BE2C (cell line): ENCODE data around the gene SLMAP.

Experiments
- DNase-seq: peaks from one replicate; pipeline ENCODE4 v3.0.0-alpha.2; 2020
- H3K27me3 ChIP-seq: fragments of 250-450 bp; sonication (Bioruptor Pico); 2 replicates; pipeline ENCODE4 v1.5.1; 2020; ENCODE audit warnings: mild to moderate bottlenecking
- H3K36me3 ChIP-seq: fragments of 250-450 bp; sonication (Bioruptor Pico); 2 replicates; pipeline ENCODE4 v1.5.1; 2020; ENCODE audit warnings: mild to moderate bottlenecking
- H3K4me1 ChIP-seq: fragments of 250-450 bp; sonication (Bioruptor Pico); 2 replicates; pipeline ENCODE4 v1.5.1; 2020
- H3K4me3 ChIP-seq: 2 replicates; pipeline ENCODE4 v1.5.1; 2011; ENCODE audit warnings: low read depth, low read length
- H3K9me3 ChIP-seq: fragments of 250-450 bp; sonication (Bioruptor Pico); 2 replicates; pipeline ENCODE4 v1.5.1; 2020
- TF ChIP-seq, protein P1 (sequence below): IDR thresholded peaks from 2 replicates; pipeline ENCODE4 v1.5.1; 2012; ENCODE audit warnings: mild to moderate bottlenecking, low read depth, low read length

The SLMAP gene

DNA sequence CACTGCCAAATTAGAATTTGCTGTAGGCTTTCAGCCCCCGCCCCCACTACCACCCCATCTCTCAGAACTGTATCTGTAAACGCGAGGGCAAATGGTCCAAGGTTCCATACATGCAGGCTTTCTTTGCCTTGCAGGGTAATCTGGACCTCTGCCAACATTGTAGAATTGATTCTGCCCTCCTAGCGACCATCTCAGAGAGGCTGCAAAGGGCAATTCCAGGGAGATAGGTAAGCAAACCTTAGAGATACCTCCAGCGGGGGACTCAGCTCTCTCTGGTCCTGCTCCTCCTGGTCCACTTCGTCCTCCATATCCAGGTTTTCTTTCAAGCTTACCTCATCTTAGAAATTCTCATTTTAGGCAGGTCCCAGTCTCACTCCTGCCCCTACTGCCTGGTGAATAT lies 64.4 kb downstream of the SLMAP start:
- DNase-seq = peak; percentile 6

DNA sequence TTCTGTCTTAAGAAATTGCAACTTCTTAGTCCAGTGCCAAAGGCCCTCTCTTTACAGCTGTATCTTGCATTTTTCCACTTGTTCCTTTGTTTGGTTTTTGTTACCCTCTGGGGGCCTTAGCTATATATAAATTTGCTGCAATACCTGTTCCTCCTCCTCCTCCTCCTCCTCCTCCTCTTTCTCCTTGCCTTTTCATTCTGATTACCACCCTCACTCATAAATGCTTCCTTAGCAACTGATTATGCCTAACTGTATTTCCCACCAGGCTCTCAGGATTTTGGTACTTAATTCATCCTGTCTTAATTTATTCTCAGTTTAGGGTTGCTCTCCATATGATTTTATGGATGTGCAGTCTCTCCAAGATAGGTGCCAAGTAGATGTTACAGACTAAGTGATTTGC lies 65.7 kb downstream of the SLMAP start:
- TF ChIP-seq, protein P1, sequence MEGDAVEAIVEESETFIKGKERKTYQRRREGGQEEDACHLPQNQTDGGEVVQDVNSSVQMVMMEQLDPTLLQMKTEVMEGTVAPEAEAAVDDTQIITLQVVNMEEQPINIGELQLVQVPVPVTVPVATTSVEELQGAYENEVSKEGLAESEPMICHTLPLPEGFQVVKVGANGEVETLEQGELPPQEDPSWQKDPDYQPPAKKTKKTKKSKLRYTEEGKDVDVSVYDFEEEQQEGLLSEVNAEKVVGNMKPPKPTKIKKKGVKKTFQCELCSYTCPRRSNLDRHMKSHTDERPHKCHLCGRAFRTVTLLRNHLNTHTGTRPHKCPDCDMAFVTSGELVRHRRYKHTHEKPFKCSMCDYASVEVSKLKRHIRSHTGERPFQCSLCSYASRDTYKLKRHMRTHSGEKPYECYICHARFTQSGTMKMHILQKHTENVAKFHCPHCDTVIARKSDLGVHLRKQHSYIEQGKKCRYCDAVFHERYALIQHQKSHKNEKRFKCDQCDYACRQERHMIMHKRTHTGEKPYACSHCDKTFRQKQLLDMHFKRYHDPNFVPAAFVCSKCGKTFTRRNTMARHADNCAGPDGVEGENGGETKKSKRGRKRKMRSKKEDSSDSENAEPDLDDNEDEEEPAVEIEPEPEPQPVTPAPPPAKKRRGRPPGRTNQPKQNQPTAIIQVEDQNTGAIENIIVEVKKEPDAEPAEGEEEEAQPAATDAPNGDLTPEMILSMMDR = no peak
- no peaks in the 10 kb centered on the region for H3K27me3 ChIP-seq
- no peaks in the 10 kb centered on the region for H3K36me3 ChIP-seq
- H3K4me3 ChIP-seq = no peak overlapping the region
- DNase-seq = no peak
- no peaks in the 10 kb centered on the region for H3K4me1 ChIP-seq
- H3K9me3 ChIP-seq = no peaks in the 10 kb centered on the region

More for the DNA sequence above, 64.4 kb downstream of the SLMAP start:
- H3K4me1 ChIP-seq = no peaks in the 10 kb centered on the region
- no peaks in the 10 kb centered on the region for H3K36me3 ChIP-seq
- H3K9me3 ChIP-seq = no peaks in the 10 kb centered on the region
- no peaks in the 10 kb centered on the region for H3K27me3 ChIP-seq
- H3K4me3 ChIP-seq = no peak overlapping the region
- TF ChIP-seq, protein P1 = no peak

- Histone ChIP-seq H3K27me3 (no peaks in the 10 kb centered on the region), H3K36me3 (no peaks in the 10 kb centered on the region), H3K4me1 (no peaks in the 10 kb centered on the region), H3K4me3 (no peak overlapping the region), H3K9me3 (no peaks in the 10 kb centered on the region)
- no peak for DNase-seq
- TF ChIP-seq, protein P1 = no peak
Observed at GRCh38 chr3:57822686-57823085, 66.6 kb downstream of the SLMAP start.

- H3K36me3 ChIP-seq = no peaks in the 10 kb centered on the region
- TF ChIP-seq, protein P1 = no peak
Observed at GRCh38 chr3:57825116-57825515, 69.0 kb downstream of the SLMAP start.

DNA sequence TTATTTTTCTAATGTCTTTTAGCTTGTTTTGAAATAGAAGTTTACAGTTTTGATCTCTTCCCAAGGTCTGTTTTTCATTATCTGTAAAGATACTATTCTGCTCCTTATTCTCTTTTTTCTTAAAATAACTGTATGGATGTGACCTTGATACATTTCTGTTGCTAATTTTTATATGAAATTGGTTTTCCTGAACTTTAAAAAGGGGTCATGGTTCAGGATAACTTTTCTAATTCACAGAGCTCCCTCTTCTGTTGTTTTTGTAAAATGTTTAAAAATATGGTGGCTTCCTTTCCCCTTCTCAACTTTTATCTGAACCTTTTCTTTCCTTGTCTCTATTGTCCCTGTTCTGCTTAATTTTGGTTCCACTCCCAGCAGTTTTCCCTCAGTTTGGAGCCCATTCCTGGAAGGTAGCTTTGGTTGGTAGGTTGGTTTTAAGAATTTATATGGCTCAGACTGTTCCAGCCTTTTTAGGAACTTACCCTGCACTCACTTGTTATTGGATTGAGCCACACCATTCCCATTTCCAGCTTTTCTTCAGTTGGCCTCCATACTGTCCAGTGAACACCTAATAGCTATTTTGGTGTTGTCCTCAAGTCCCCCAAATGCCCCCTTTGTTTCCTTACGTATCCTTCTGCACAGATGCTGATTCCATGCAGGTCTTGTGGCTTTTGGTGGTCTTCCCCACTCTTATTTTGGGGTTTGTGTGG lies 70.3 kb downstream of the SLMAP start:
- Histone ChIP-seq H3K27me3 (no peaks in the 10 kb centered on the region), H3K4me1 (no peaks in the 10 kb centered on the region)

More at GRCh38 chr3:57825116-57825515, 69.0 kb downstream of the SLMAP start:
- H3K27me3 ChIP-seq = no peaks in the 10 kb centered on the region
- no peak for DNase-seq
- H3K9me3 ChIP-seq = no peaks in the 10 kb centered on the region
- no peaks in the 10 kb centered on the region for H3K4me1 ChIP-seq
- no peak overlapping the region for H3K4me3 ChIP-seq

More for the DNA sequence above, 70.3 kb downstream of the SLMAP start:
- TF ChIP-seq, protein P1 = no peak
- no peak for DNase-seq
- H3K9me3 ChIP-seq = no peaks in the 10 kb centered on the region
- H3K36me3 ChIP-seq = no peaks in the 10 kb centered on the region
- H3K4me3 ChIP-seq = no peak overlapping the region
